PFSK-1 (cell line): ENCODE data around the gene SCYL2.

Experiments
- FOXP2 ChIP-seq: optimal IDR thresholded peaks from 2 replicates; pipeline ENCODE3; 2011; ENCODE audit warnings: borderline replicate concordance, control low read depth, inconsistent platforms; ENCODE audit not compliant: insufficient read depth; ENCODE audit errors: extremely low read length, extremely low read depth
- POLR2AphosphoS5 ChIP-seq: IDR thresholded peaks from 2 replicates; pipeline ENCODE4 v1.6.1; 2012; ENCODE audit warnings: low read depth, mild to moderate bottlenecking, control low read depth, low read length, moderate library complexity
- SIN3A ChIP-seq: IDR thresholded peaks from 2 replicates; pipeline ENCODE4 v1.6.1; 2012; ENCODE audit warnings: mild to moderate bottlenecking, low read length, moderate library complexity, borderline replicate concordance; ENCODE audit not compliant: insufficient read depth
- TAF1 ChIP-seq: IDR thresholded peaks from 2 replicates; pipeline ENCODE4 v1.6.1; 2012; ENCODE audit warnings: low read length, control low read depth, borderline replicate concordance; ENCODE audit not compliant: insufficient read depth
- TF ChIP-seq, protein P1 (sequence below), 2 experiments: IDR thresholded peaks; 2 replicates each; pipeline versions ENCODE4 v1.6.1 to v1.8.0; 2011 to 2012; ENCODE audit warnings: low read depth in 2 of 2, low read length in 2 of 2, control low read depth in 1 of 2, inconsistent platforms in 1 of 2, mild to moderate bottlenecking in 1 of 2, moderate library complexity in 1 of 2; ENCODE audit not compliant: insufficient read depth in 1 of 2

The SCYL2 gene

DNA sequence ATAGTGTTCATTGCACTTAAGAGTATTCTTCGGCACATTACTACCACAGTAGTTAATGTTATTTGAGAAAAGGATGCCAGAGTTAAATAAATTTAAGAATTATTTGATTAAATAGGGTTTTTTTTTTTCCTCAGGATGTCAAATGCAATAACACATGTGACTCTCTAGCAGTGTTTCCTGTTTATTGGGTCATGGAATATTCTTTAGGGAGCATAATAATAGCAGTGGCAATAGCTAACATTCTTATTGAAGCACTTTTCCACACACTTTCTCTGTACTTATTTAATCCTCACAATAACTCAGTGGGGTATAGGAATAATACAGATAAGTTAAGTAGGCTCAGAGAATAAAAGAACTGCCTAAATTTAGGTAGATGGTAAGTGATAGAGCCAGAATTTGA is 44.3 kb downstream of the SCYL2 start:
- TF ChIP-seq, protein P1, sequence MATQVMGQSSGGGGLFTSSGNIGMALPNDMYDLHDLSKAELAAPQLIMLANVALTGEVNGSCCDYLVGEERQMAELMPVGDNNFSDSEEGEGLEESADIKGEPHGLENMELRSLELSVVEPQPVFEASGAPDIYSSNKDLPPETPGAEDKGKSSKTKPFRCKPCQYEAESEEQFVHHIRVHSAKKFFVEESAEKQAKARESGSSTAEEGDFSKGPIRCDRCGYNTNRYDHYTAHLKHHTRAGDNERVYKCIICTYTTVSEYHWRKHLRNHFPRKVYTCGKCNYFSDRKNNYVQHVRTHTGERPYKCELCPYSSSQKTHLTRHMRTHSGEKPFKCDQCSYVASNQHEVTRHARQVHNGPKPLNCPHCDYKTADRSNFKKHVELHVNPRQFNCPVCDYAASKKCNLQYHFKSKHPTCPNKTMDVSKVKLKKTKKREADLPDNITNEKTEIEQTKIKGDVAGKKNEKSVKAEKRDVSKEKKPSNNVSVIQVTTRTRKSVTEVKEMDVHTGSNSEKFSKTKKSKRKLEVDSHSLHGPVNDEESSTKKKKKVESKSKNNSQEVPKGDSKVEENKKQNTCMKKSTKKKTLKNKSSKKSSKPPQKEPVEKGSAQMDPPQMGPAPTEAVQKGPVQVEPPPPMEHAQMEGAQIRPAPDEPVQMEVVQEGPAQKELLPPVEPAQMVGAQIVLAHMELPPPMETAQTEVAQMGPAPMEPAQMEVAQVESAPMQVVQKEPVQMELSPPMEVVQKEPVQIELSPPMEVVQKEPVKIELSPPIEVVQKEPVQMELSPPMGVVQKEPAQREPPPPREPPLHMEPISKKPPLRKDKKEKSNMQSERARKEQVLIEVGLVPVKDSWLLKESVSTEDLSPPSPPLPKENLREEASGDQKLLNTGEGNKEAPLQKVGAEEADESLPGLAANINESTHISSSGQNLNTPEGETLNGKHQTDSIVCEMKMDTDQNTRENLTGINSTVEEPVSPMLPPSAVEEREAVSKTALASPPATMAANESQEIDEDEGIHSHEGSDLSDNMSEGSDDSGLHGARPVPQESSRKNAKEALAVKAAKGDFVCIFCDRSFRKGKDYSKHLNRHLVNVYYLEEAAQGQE (IDR thresholded peaks at IDR 0.05; ENCODE audit: insufficient read depth in 1 of 2, low read depth in 2 of 2, low read length in 2 of 2) = no peak
- TF ChIP-seq FOXP2 (no peak), SIN3A (no peak), TAF1 (no peak), POLR2AphosphoS5 (no peak)

DNA sequence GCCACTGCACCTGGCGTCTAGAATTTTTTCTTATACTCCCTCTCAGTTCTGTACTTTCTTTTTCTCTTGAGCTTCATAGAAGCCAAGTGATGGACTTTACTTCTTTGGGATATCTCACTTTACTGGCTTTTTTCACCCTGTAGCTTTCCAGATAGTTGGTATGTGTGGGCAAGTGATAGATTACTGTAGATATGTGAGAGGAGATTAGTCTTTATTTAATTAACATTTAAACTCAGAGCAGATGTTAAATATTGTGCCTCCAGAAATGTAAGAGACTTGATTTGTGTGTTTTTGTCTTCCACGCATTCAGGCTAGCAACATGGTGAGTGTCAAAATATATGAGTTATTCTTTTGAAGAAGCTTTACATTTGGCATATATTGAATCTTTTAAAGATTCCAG is 50.4 kb downstream of the SCYL2 start:
- TF ChIP-seq SIN3A (no peak), POLR2AphosphoS5 (no peak), TAF1 (no peak)
- TF ChIP-seq, protein P1 (IDR thresholded peaks at IDR 0.05; ENCODE audit: insufficient read depth in 1 of 2, low read depth in 2 of 2, low read length in 2 of 2) = no peak

DNA sequence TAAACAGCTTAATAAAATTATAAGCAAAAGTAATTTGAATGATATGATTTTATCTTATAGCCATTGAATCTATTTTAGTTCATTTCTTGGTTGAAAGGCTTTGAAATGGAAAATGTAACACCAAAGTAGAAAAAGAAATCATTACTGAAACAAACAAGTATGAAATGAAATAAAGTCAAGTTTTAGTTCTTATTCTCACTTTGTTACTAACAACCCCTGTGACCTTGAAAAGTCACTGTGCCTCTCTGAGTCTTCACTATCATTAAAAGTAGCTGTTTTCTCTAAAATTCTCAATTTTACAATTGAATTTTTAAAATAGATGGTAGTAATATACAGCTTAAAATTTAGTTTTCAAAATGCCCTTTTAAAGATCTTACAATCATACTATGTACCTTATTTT is 57.5 kb downstream of the SCYL2 start:
- TF ChIP-seq POLR2AphosphoS5 (no peak), TAF1 (no peak), SIN3A (no peak), FOXP2 (no peak)
- TF ChIP-seq, protein P1 (IDR thresholded peaks at IDR 0.05; ENCODE audit: insufficient read depth in 1 of 2, low read depth in 2 of 2, low read length in 2 of 2) = no peak

DNA sequence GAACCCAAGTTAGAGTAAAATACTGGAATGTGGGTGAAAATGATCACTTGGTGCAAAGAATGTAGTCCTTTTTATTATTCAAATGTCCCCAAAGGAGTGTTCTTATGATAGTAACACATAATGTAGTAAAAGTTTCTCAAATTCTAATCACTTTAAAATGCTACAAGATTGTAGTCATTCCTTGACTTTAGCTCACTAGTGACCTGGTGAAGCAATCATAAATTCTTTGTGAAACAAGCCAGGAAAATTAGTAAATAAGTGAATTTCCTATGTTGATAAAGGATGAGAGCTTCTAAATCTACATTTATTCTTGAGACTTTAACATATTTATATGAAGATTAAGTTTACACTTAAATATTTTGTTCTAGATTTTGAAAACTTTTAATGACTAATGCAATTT is 59.2 kb downstream of the SCYL2 start:
- TF ChIP-seq, protein P1 (IDR thresholded peaks at IDR 0.05; ENCODE audit: insufficient read depth in 1 of 2, low read depth in 2 of 2, low read length in 2 of 2) = no peak
- TF ChIP-seq FOXP2 (no peak), TAF1 (no peak), SIN3A (no peak), POLR2AphosphoS5 (no peak)

DNA sequence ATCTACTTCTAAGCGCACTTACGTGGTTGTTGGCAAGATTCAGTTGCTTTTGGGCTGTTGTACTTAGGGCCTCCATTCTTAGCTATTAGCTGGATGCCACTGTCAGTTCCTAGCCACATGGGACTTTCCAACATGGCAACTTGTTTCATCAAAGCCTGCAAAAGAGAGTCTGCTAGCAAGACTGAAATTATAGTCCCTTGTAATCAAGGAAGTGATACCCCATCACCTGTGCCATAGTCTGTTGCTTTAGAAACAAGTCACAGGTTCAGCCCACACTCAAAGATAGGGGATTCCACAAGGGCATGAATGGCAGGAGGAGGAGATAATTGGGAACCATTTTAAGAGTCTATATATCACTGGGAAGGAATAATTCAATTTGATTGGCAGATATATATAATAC is 62.8 kb downstream of the SCYL2 start:
- TF ChIP-seq SIN3A (no peak), FOXP2 (no peak)
